ENCODE measurements around the gene RGS12. TPM values are rescaled to one million over a fixed set of nuclear protein-coding genes. Genes with fewer than 3 reads are reported as not detected.

The RGS12 gene
- total and polyA plus RNA-seq, 2 of the 8 experiments (the other 6 are each of a cell fraction or from before 2014, with no cell fraction given): 6.0 to 16.4 TPM

DNA sequence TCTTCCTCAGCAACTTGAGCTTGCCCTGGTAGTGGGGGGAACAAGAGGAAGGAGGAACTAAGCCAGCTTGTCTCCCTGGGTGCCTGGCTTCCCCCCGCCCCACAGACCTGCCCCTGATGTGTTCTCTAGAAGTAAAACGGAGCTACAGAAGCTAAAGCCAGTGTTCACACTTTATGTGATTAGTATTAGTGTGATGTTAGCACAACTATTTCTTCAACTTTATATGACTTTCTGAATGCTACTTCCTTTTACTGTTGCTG is 10.7 kb downstream of the RGS12 start:
- H2BK12ac ChIP-seq (ENCODE audit: low read depth, low read length): no peak overlapping the region
- peaks cover 0 to 3% of the 10 kb centered on the region in 2 experiments; a peak in 1 of 4 replicates for H3K79me2 ChIP-seq (ENCODE audit: control insufficient read depth in 1 of 2, insufficient read depth in 2 of 2, low read length in 2 of 2)
- H3K56ac ChIP-seq (replicated peaks; ENCODE audit: insufficient read length, low read depth, low read length): no peak overlapping the region
- H3K9ac ChIP-seq (replicated peaks in 1 of 4; ENCODE audit: extremely low read depth in 1 of 4, low read depth in 3 of 4, low read length in 3 of 4): no peak overlapping the region
- H2BK20ac ChIP-seq (ENCODE audit: low read length): no peak overlapping the region
- FAIRE-seq (no peak), DNase-seq (ENCODE audit: low read depth in 1 of 2, low spot score in 2 of 2) (no peak)
- H3K4me1 ChIP-seq (replicated peaks in 1 of 4; ENCODE audit: control insufficient read depth in 3 of 4, insufficient read depth in 4 of 4, low read length in 3 of 4): peaks cover 0 to 18% (median 6%) of the 10 kb centered on the region in 4 experiments; a peak in 4 of 7 replicates
- peaks cover 3 to 20% of the 10 kb centered on the region in 2 experiments for H4K20me1 ChIP-seq (replicated peaks in 1 of 2; ENCODE audit: control insufficient read depth in 1 of 2, insufficient read depth in 2 of 2, low read length in 2 of 2)
- no peaks in the 10 kb centered on the region for H3K23me2 ChIP-seq (ENCODE audit: low read depth, low read length)
- H3K4me3 ChIP-seq (ENCODE audit: extremely low read depth in 1 of 4, insufficient read depth in 2 of 4, low read depth in 3 of 4, low read length in 4 of 4): no peak overlapping the region
- no peak overlapping the region for H4K91ac ChIP-seq (replicated peaks; ENCODE audit: insufficient read length, low read length)
- H3K79me1 ChIP-seq (ENCODE audit: low read depth, low read length): peaks cover 12% of the 10 kb centered on the region
- H3K18ac ChIP-seq (ENCODE audit: extremely low read depth, low read length): no peak overlapping the region
- WGBS, 2 experiments (ENCODE audit: extremely low coverage in 1 of 2, insufficient coverage in 1 of 2, insufficient read length in 1 of 2, insufficient replicate concordance in 2 of 2, low coverage in 1 of 2, low lambda C conversion rate in 2 of 2, missing lambda C conversion rate in 1 of 2): 89% methylated on average over 2 of the region's 2 CpGs; no CpG with 5 or more reads in 1 of the 2 experiments
- no peak overlapping the region for H3K27ac ChIP-seq (ENCODE audit: low read depth, low read length)
- H3K4me2 ChIP-seq (ENCODE audit: insufficient read depth in 1 of 2, low read depth in 2 of 2, low read length in 2 of 2): no peak overlapping the region
- H3K23ac ChIP-seq (ENCODE audit: insufficient read length): no peak overlapping the region
- H3K36me3 ChIP-seq (ENCODE audit: control insufficient read depth in 2 of 4, insufficient read depth in 4 of 4, low read length in 3 of 4): no peaks in the 10 kb centered on the region
- no peak overlapping the region for H3K4ac ChIP-seq (replicated peaks; ENCODE audit: insufficient read length, low read depth, low read length)
- ChIA-PET POLR2A (ENCODE audit: partially characterized antibody) (interaction anchor here (0.9 to 3.4 kb wide), 2 partner anchors 9 to 63 kb away, joined by 3 to 16 read pairs; no protein-coding TSS in a partner anchor), CTCF (ENCODE audit: partially characterized antibody) (interaction anchor here (0.9 to 2.0 kb wide), 5 partner anchors 11 to 289 kb away, joined by 3 to 13 read pairs (median 4); no protein-coding TSS in a partner anchor)
- no peak overlapping the region for H2AFZ ChIP-seq (ENCODE audit: low read length)
- no peak overlapping the region for H3K14ac ChIP-seq (ENCODE audit: insufficient read length)
- no peak for TF ChIP-seq KDM1A (IDR thresholded peaks at IDR 0.05; ENCODE audit: borderline replicate concordance, low read length)
- TF ChIP-seq, protein P1, sequence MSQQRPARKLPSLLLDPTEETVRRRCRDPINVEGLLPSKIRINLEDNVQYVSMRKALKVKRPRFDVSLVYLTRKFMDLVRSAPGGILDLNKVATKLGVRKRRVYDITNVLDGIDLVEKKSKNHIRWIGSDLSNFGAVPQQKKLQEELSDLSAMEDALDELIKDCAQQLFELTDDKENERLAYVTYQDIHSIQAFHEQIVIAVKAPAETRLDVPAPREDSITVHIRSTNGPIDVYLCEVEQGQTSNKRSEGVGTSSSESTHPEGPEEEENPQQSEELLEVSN (IDR thresholded peaks at IDR 0.05): no peak
- no peak for TF ChIP-seq KDM4A (IDR thresholded peaks at IDR 0.05; ENCODE audit: low read depth, low read length, severe bottlenecking)
- TF ChIP-seq, protein P2, sequence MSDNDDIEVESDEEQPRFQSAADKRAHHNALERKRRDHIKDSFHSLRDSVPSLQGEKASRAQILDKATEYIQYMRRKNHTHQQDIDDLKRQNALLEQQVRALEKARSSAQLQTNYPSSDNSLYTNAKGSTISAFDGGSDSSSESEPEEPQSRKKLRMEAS (IDR thresholded peaks at IDR 0.05): no peak
- no peak for TF ChIP-seq CBX8 (IDR thresholded peaks at IDR 0.05; ENCODE audit: borderline replicate concordance, low read depth, low read length)
- TF ChIP-seq SAP30 (IDR thresholded peaks at IDR 0.05; ENCODE audit: insufficient read depth, insufficient replicate concordance, low read length): no peak
- H2BK120ac ChIP-seq (replicated peaks; ENCODE audit: low read depth, low read length): no peak overlapping the region
- H4K5ac ChIP-seq (ENCODE audit: insufficient read length, low read depth, low read length): no peak overlapping the region
- no peaks in the 10 kb centered on the region for H3K9me3 ChIP-seq (ENCODE audit: insufficient read depth in 2 of 2, low read depth in 1 of 2, low read length in 1 of 2)
- no peaks in the 10 kb centered on the region for H3K27me3 ChIP-seq (replicated peaks in 1 of 4; ENCODE audit: control insufficient read depth in 3 of 4, extremely low read depth in 1 of 4, insufficient read depth in 3 of 4, low read length in 3 of 4)
- no peak overlapping the region for H4K8ac ChIP-seq (ENCODE audit: extremely low read depth, insufficient read depth, low read length)
- H2BK15ac ChIP-seq (ENCODE audit: low read length): no peak overlapping the region
- H2AK5ac ChIP-seq (ENCODE audit: low read depth, low read length): no peak overlapping the region
- H2BK5ac ChIP-seq (ENCODE audit: low read depth, low read length): no peak overlapping the region

Measured in H1 (cell line).